Measurements from ENCODE around the gene OTUD7B. TPM values are rescaled to one million over a fixed set of nuclear protein-coding genes. Genes with fewer than 3 reads are reported as not detected.

OTUD7B gene
- total and polyA plus RNA-seq, 12 donors: 5.7 to 45.7 (median 19.8) TPM

DNA sequence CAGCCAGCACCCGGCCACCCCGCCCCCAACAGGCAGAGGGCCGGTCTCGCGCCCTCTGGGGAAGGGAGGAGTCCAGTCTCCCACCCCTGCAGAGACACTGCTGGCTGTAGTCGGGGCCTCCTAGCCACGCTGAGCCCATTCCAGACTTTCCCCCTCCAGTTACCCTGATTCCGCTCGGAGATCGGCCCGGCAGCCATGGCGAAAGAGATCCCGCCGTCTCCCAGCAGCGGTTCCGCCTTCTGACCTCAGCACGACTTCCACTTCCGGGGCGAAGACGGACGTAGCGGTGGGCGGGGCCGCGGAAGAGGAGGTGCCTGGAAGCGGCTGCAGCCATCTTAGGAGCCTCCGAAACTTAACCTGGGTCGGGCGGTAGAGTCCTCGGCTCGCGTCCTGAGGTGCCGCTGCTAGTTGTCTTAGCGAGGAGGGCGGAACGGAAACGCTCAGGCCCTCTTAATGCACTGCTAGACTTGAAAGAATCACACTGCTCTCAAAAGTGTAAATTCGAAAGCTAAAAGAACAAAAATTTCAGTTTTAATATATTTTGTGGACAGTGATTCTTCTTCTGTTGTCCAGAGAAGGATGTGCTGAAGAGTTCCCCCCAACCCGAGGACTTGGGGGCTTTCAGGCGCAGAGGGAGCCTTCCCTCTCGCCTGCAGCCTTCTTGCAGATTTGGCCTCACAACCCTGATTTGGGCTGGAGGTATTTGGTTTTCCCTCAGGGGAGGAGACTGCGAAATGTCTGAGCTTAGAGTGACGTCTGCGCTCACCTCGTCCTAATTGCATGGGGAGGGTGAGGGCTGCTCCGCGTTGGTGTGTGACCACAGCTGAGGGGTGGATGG, 82.7 kb downstream of the OTUD7B start, which contains the start of gene SF3B4:
Gene SF3B4 (minus strand): TSS at position 241 of the 838 bp plus-strand sequence. CDS start 44 bp downstream, at position 197.
- Histone ChIP-seq H3K9me3 (replicated peaks in 1 of 3) (no peaks in the 10 kb centered on the region), H3K27me3 (no peaks in the 10 kb centered on the region), H3K4me3 (peak within 1 kb of the TSS; percentile 58 to 96 (median 87)), H3K4me1 (replicated peaks in 1 of 2) (peaks cover 13 to 46% of the 10 kb centered on the region in 2 donors), H3K27ac (peak within 1 kb of the TSS; percentile 87 to 97 (median 96)), H3K36me3 (replicated peaks in 1 of 2) (peaks cover 0 to 44% of the 10 kb centered on the region in 2 donors)
- TF ChIP-seq, protein P1, sequence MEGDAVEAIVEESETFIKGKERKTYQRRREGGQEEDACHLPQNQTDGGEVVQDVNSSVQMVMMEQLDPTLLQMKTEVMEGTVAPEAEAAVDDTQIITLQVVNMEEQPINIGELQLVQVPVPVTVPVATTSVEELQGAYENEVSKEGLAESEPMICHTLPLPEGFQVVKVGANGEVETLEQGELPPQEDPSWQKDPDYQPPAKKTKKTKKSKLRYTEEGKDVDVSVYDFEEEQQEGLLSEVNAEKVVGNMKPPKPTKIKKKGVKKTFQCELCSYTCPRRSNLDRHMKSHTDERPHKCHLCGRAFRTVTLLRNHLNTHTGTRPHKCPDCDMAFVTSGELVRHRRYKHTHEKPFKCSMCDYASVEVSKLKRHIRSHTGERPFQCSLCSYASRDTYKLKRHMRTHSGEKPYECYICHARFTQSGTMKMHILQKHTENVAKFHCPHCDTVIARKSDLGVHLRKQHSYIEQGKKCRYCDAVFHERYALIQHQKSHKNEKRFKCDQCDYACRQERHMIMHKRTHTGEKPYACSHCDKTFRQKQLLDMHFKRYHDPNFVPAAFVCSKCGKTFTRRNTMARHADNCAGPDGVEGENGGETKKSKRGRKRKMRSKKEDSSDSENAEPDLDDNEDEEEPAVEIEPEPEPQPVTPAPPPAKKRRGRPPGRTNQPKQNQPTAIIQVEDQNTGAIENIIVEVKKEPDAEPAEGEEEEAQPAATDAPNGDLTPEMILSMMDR (IDR thresholded peaks at IDR 0.05): no peak
- peak; percentile 93 to 95 for TF ChIP-seq POLR2A (IDR thresholded peaks at IDR 0.05)
- intact Hi-C loops (cut with DNase I): no loop called here
- DNase-seq: peak; percentile 94 to 98 (median 96)
- WGBS, 4 donors: 0 to 1% (median 0%) methylated on average over 15 to 47 of the region's 47 CpGs

DNA sequence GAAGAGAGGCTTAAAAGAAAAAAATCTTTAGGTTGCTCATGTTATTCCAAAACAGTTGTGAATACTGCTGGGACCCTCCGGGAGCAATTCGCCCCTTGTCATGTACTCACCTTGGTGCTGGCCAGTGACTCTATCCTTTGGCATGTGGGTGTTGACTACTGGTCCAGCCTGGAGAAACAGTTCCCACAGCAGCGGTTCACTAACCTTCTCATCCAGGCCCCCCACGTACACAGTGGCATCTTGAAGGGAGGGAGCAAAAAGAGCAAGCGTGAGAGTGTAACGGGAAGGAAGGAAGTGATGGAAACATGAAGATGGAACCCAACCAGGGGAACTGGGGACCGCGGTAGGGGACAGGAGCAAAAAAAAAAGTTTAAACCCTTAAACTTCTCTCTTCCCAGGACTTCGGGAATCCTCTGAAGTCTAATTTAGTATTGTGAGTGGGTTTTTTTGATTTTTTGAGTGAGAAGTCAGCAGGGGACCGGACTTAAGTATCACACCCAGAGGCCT, 83.4 kb downstream of the OTUD7B start:
- Histone ChIP-seq H3K36me3 (replicated peaks in 1 of 2) (peaks cover 0 to 50% of the 10 kb centered on the region in 2 donors), H3K27me3 (no peaks in the 10 kb centered on the region), H3K4me3 (peak overlapping the region; percentile 58 to 96 (median 87)), H3K4me1 (replicated peaks in 1 of 2) (peaks cover 13 to 46% of the 10 kb centered on the region in 2 donors), H3K27ac (peak overlapping the region; percentile 87 to 97 (median 96)), H3K9me3 (replicated peaks in 1 of 3) (no peaks in the 10 kb centered on the region)
- 1 to 3% (median 3%) methylated on average over 10 of the region's 10 CpGs for WGBS, 4 donors
- no peak for DNase-seq
- TF ChIP-seq, protein P1 (IDR thresholded peaks at IDR 0.05): no peak
- TF ChIP-seq POLR2A (IDR thresholded peaks at IDR 0.05): no peak
- intact Hi-C loops (cut with DNase I): no loop called here

DNA sequence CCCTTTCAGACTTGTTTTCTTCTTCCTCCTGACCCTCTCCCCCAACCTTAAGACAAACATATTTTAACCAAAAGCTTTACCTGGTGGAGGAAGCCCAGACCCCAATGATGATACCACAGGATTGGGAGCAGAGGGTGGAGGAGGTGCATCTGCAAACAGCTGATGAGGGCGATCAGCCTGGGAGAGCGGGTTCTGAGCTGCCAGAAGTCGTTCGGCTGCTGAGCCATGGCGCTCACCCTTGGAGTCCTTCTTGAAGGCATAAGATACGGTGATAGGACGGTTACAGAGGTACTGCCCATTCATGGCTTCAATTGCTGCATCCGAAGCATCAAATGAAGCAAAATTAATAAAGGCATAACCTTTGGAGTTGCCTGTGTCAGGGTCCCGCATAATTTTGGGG, 84.2 kb downstream of the OTUD7B start:
- DNase-seq: no peak
- peaks cover 13 to 38% of the 10 kb centered on the region in 2 donors for H3K4me1 ChIP-seq (replicated peaks in 1 of 2)
- peaks cover 0 to 50% of the 10 kb centered on the region in 2 donors for H3K36me3 ChIP-seq (replicated peaks in 1 of 2)
- no peak overlapping the region for H3K27ac ChIP-seq
- no peaks in the 10 kb centered on the region for H3K9me3 ChIP-seq (replicated peaks in 1 of 3)
- peak overlapping the region in 1 of 4 donors; percentile 82 for H3K4me3 ChIP-seq
- TF ChIP-seq, protein P1 (IDR thresholded peaks at IDR 0.05): no peak
- no peak for TF ChIP-seq POLR2A (IDR thresholded peaks at IDR 0.05)
- WGBS, 4 donors: 91 to 94% (median 93%) methylated on average over 2 to 9 of the region's 9 CpGs
- H3K27me3 ChIP-seq: no peaks in the 10 kb centered on the region
- intact Hi-C loops (cut with DNase I): no loop called here

DNA sequence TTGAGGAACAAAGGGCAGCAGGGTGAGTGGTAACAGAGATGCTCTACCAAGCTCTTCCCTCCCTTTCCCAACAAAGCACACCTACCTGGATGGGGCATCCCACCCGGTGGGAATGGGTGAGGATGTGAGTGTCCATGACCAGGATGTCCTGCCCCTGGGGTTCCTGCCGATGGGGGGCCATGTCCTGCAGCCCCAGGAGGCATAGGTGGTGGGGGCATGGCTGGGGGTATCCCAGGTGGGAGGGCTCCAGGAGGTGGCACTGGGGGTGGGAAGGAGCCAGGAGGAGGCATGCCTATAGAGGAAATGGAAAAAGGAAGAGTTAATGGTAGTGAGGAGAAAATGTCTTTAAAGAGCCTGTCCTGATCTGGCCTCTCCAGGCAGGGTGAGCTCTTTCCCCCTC, 84.8 kb downstream of the OTUD7B start:
- intact Hi-C loops (cut with DNase I): no loop called here
- Histone ChIP-seq H3K27ac (no peak overlapping the region), H3K4me1 (replicated peaks in 1 of 2) (peaks cover 13 to 35% of the 10 kb centered on the region in 2 donors), H3K36me3 (replicated peaks in 1 of 2) (peaks cover 0 to 50% of the 10 kb centered on the region in 2 donors), H3K9me3 (replicated peaks in 1 of 3) (no peaks in the 10 kb centered on the region), H3K27me3 (no peaks in the 10 kb centered on the region), H3K4me3 (no peak overlapping the region)
- no peak for DNase-seq
- WGBS, 4 donors: 70 to 97% (median 88%) methylated on average over 2 of the region's 2 CpGs
- TF ChIP-seq POLR2A (IDR thresholded peaks at IDR 0.05): no peak
- TF ChIP-seq, protein P1 (IDR thresholded peaks at IDR 0.05): no peak

Measured in adrenal gland (tissue), 12 donors.